Measurements from ENCODE around the gene CNOT6. TPM values are rescaled to one million over a fixed set of nuclear protein-coding genes. Genes with fewer than 3 reads are reported as not detected.
"Not testable (repeated sequence)": the region's sequence is repeated elsewhere in the genome, so short reads cannot be mapped to it uniquely, and the experiment has no call there.

CNOT6 gene
- total RNA-seq, 4 donors from 2014 or later, result 14.6 to 20.0 (median 19.3) TPM

- intact Hi-C loops (cut with DNase I; ENCODE audit: low total_unique reads), result loop anchor here (10.0 kb wide), 1 partner anchor 410 kb away; no protein-coding TSS in a partner anchor
- TF ChIP-seq CTCF (IDR thresholded peaks at IDR 0.05) (no peak), POLR2A (IDR thresholded peaks at IDR 0.05) (no peak), EP300 (IDR thresholded peaks at IDR 0.05; ENCODE audit: low read depth) (no peak), POLR2AphosphoS5 (IDR thresholded peaks at IDR 0.05) (no peak)
- WGBS, 2 donors (ENCODE audit: low coverage in 1 of 2), result 13 to 14% methylated on average over 7 of the region's 7 CpGs
Measured at GRCh38 chr5:180495292-180495691, 1.1 kb downstream of the CNOT6 start.

GRCh38 chr5:180495991-180496741, 2.0 kb downstream of the CNOT6 start:
- intact Hi-C loops (cut with DNase I; ENCODE audit: low total_unique reads), result loop anchor here (10.0 kb wide), 1 partner anchor 411 kb away; no protein-coding TSS in a partner anchor
- WGBS, 2 donors (ENCODE audit: low coverage in 1 of 2), result 83 to 92% methylated on average over 18 of the region's 18 CpGs

More at GRCh38 chr5:180495292-180495691, 1.1 kb downstream of the CNOT6 start:
- Histone ChIP-seq H3K27ac (peak overlapping the region; percentile 88 to 99 (median 94)), H3K4me1 (peaks cover 0 to 38% (median 31%) of the 10 kb centered on the region in 4 donors), H3K9me3 (no peaks in the 10 kb centered on the region), H3K4me3 (peak overlapping the region; percentile 58 to 98 (median 82)), H3K27me3 (no peaks in the 10 kb centered on the region), H3K36me3 (no peaks in the 10 kb centered on the region)
- in situ Hi-C loops (cut with MboI; ENCODE audit: low pct_ligation_motif_present in 1 of 4, low pct_unique_long_range_greater_than_20kb in 1 of 4, low sequenced_read_pairs in 3 of 4), result loop anchor here in 1 of 4 donors (25.0 kb wide), 1 partner anchor 208 kb away; the partner anchor contains the start of gene MAPK9
- no peak for DNase-seq

GRCh38 chr5:180496806-180497205, 2.6 kb downstream of the CNOT6 start:
- in situ Hi-C loops (cut with MboI; ENCODE audit: low pct_ligation_motif_present in 1 of 4, low pct_unique_long_range_greater_than_20kb in 1 of 4, low sequenced_read_pairs in 3 of 4), result loop anchor here in 1 of 4 donors (25.0 kb wide), 1 partner anchor 210 kb away; the partner anchor contains the start of gene MAPK9
- not testable (repeated sequence) for DNase-seq
- 90 to 96% methylated on average over 9 of the region's 9 CpGs for WGBS, 2 donors (ENCODE audit: low coverage in 1 of 2)

More at GRCh38 chr5:180495991-180496741, 2.0 kb downstream of the CNOT6 start:
- Histone ChIP-seq H3K9me3 (no peaks in the 10 kb centered on the region), H3K4me1 (peaks cover 0 to 42% (median 31%) of the 10 kb centered on the region in 4 donors), H3K4me3 (no peak overlapping the region), H3K27me3 (no peaks in the 10 kb centered on the region), H3K36me3 (no peaks in the 10 kb centered on the region), H3K27ac (no peak overlapping the region)
- TF ChIP-seq EP300 (IDR thresholded peaks at IDR 0.05; ENCODE audit: low read depth), result no peak
- no peak for TF ChIP-seq POLR2A (IDR thresholded peaks at IDR 0.05)
- TF ChIP-seq POLR2AphosphoS5 (IDR thresholded peaks at IDR 0.05), result no peak
- no peak for TF ChIP-seq CTCF (IDR thresholded peaks at IDR 0.05)
- no peak for DNase-seq
- in situ Hi-C loops (cut with MboI; ENCODE audit: low pct_ligation_motif_present in 1 of 4, low pct_unique_long_range_greater_than_20kb in 1 of 4, low sequenced_read_pairs in 3 of 4), result loop anchor here in 1 of 4 donors (25.0 kb wide), 1 partner anchor 209 kb away; the partner anchor contains the start of gene MAPK9

GRCh38 chr5:180497865-180498264, 3.7 kb downstream of the CNOT6 start:
- WGBS, 2 donors (ENCODE audit: low coverage in 1 of 2), result 86 to 90% methylated on average over 7 of the region's 7 CpGs

More at GRCh38 chr5:180496806-180497205, 2.6 kb downstream of the CNOT6 start:
- H3K27me3 ChIP-seq, H3K36me3 ChIP-seq, H3K9me3 ChIP-seq, H3K4me3 ChIP-seq, H3K27ac ChIP-seq: not testable (repeated sequence)
- peaks cover 0 to 42% (median 31%) of the 10 kb centered on the region in 4 donors for H3K4me1 ChIP-seq
- intact Hi-C loops (cut with DNase I; ENCODE audit: low total_unique reads), result loop anchor here (10.0 kb wide), 1 partner anchor 412 kb away; no protein-coding TSS in a partner anchor

GRCh38 chr5:180498378-180498777, 4.2 kb downstream of the CNOT6 start:
- in situ Hi-C loops (cut with MboI; ENCODE audit: low pct_ligation_motif_present in 1 of 4, low pct_unique_long_range_greater_than_20kb in 1 of 4, low sequenced_read_pairs in 3 of 4), result loop anchor here in 1 of 4 donors (25.0 kb wide), 1 partner anchor 211 kb away; the partner anchor contains the start of gene MAPK9
- H3K9me3 ChIP-seq, result no peaks in the 10 kb centered on the region
- H3K27ac ChIP-seq, result no peak overlapping the region
- H3K36me3 ChIP-seq, result no peaks in the 10 kb centered on the region
- WGBS, 2 donors (ENCODE audit: low coverage in 1 of 2), result 84 to 91% methylated on average over 3 of the region's 3 CpGs
- TF ChIP-seq POLR2A (IDR thresholded peaks at IDR 0.05) (no peak), CTCF (IDR thresholded peaks at IDR 0.05) (no peak), EP300 (IDR thresholded peaks at IDR 0.05; ENCODE audit: low read depth) (no peak), POLR2AphosphoS5 (IDR thresholded peaks at IDR 0.05) (no peak)
- intact Hi-C loops (cut with DNase I; ENCODE audit: low total_unique reads), result loop anchor here (10.0 kb wide), 1 partner anchor 414 kb away; no protein-coding TSS in a partner anchor
- no peak overlapping the region for H3K4me3 ChIP-seq
- H3K27me3 ChIP-seq, result no peaks in the 10 kb centered on the region
- no peak for DNase-seq
- peaks cover 0 to 51% (median 34%) of the 10 kb centered on the region in 4 donors for H3K4me1 ChIP-seq

More at GRCh38 chr5:180497865-180498264, 3.7 kb downstream of the CNOT6 start:
- peaks cover 0 to 51% (median 34%) of the 10 kb centered on the region in 4 donors for H3K4me1 ChIP-seq
- intact Hi-C loops (cut with DNase I; ENCODE audit: low total_unique reads), result loop anchor here (10.0 kb wide), 1 partner anchor 413 kb away; no protein-coding TSS in a partner anchor
- not testable (repeated sequence) for H3K9me3 ChIP-seq, H3K27me3 ChIP-seq, H3K36me3 ChIP-seq, DNase-seq, H3K27ac ChIP-seq, H3K4me3 ChIP-seq
- in situ Hi-C loops (cut with MboI; ENCODE audit: low pct_ligation_motif_present in 1 of 4, low pct_unique_long_range_greater_than_20kb in 1 of 4, low sequenced_read_pairs in 3 of 4), result loop anchor here in 1 of 4 donors (25.0 kb wide), 1 partner anchor 211 kb away; the partner anchor contains the start of gene MAPK9

Data from transverse colon (tissue), 4 donors.